Spleen (tissue), 13 donors: ENCODE results near the gene BEND5. TPM values are rescaled to one million over a fixed set of nuclear protein-coding genes. Genes with fewer than 3 reads are reported as not detected.

Experiments
- DNase-seq: peaks from one replicate; pipeline ENCODE4 v3.0.0-alpha.2; 2020
- H3K27ac ChIP-seq, 8 donors: fragments of 200-600 bp; sonication (generic) in 7 of 8; 1 replicate in 4 of 8; 2 replicates in 4 of 8; pipeline versions ENCODE4 v1.5.0 to v1.8.0; 2016 to 2021; ENCODE audit warnings: inconsistent platforms in 4 of 8, mild to moderate bottlenecking in 4 of 8, moderate library complexity in 1 of 8
- H3K27me3 ChIP-seq, 7 donors: fragments of 200-600 bp; sonication (generic) in 6 of 7; replicated peaks in 1 of 7; 1 replicate in 4 of 7; 2 replicates in 3 of 7; pipeline versions ENCODE4 v1.5.0 to v1.8.0; 2016 to 2021; ENCODE audit warnings: inconsistent platforms in 3 of 7, mild to moderate bottlenecking in 1 of 7
- H3K36me3 ChIP-seq, 6 donors: fragments of 200-600 bp; sonication (generic) in 5 of 6; 1 replicate in 4 of 6; 2 replicates in 2 of 6; pipeline versions ENCODE4 v1.5.0 to v1.8.0; 2016 to 2021; ENCODE audit warnings: inconsistent platforms in 2 of 6
- H3K4me1 ChIP-seq, 6 donors: fragments of 200-600 bp; sonication (generic) in 5 of 6; 1 replicate in 3 of 6; 2 replicates in 3 of 6; pipeline versions ENCODE4 v1.5.0 to v1.8.0; 2016 to 2021; ENCODE audit warnings: inconsistent platforms in 3 of 6
- H3K4me3 ChIP-seq, 8 donors: fragments of 200-600 bp; sonication (generic) in 7 of 8; 1 replicate in 4 of 8; 2 replicates in 4 of 8; pipeline versions ENCODE4 v1.5.0 to v1.8.0; 2016 to 2021; ENCODE audit warnings: inconsistent platforms in 4 of 8, mild to moderate bottlenecking in 4 of 8, moderate library complexity in 2 of 8
- H3K9me3 ChIP-seq, 8 donors: fragments of 200-600 bp; sonication (generic) in 7 of 8; 1 replicate in 4 of 8; 2 replicates in 4 of 8; pipeline versions ENCODE4 v1.5.0 to v1.8.0; 2016 to 2021; ENCODE audit warnings: inconsistent platforms in 4 of 8
- CTCF ChIP-seq, 11 experiments: fragments of 200-600 bp in 7 of 11; fragments of 450-650 bp in 4 of 11; sonication (generic) in 4 of 11; IDR thresholded peaks in 8 of 11; conservative IDR thresholded peaks in 3 of 11; 1 replicate in 7 of 11; 2 replicates in 4 of 11; pipeline versions ENCODE4 v1.4.0 to v1.8.0; 2016 to 2021; ENCODE audit warnings: antibody characterized with exemption in 11 of 11, inconsistent platforms in 4 of 11, mild to moderate bottlenecking in 1 of 11
- POLR2A ChIP-seq, 3 donors: fragments of 450-650 bp; IDR thresholded peaks; one replicate each; pipeline ENCODE4 v1.5.1; 2017; ENCODE audit warnings: antibody characterized with exemption in 3 of 3, mild to moderate bottlenecking in 1 of 3
- POLR2AphosphoS5 ChIP-seq, 3 donors: sonication (generic); formaldehyde crosslinking; IDR thresholded peaks; one replicate each; pipeline ENCODE4 v1.5.1; 2017; ENCODE audit warnings: antibody characterized with exemption in 3 of 3
- WGBS, 5 donors: extraction: QIAGEN DNeasy Blood & Tissue Kit in 3 of 5; methylation state at CpG; one replicate each; pipeline versions ENCODE4 v1.1.5 to v1.1.7; 2013 to 2018; 5-methylcytosine and 5-hydroxymethylcytosine counted together
- intact Hi-C: fragments of 100-400 bp; cut with DNase I; formaldehyde crosslinking; loops from one replicate; pipeline ENCODE4 v1.15.0; 2023; ENCODE audit warnings: low total_unique reads
- long read RNA-seq, 2 donors: transcript quantifications; one replicate each; lab custom pipeline, GENCODE V29; 2026
- polyA plus RNA-seq, 3 donors: library from polyadenylated mRNA; stranded (reverse); fragments of 200-250 nt; gene quantifications; one replicate each; pipeline ENCODE4 v1.2.1, GENCODE V29; 2013
- total RNA-seq, 7 donors: library from RNA; depleted of rRNA in 3 of 7; stranded (reverse); fragments of >200 nt in 3 of 7; fragmentation: NEBNext Ultra II Directional in 4 of 7; extraction: Animal tissue kit (Norgen Biotek cat#: 25700) in 4 of 7; gene quantifications; one replicate each; pipeline versions ENCODE4 v1.1.0 to v1.2.1, GENCODE V29; 2016 to 2021
- donor health status: healthy with polysubstance abuse.
- donor health status: DM: no; HTN: no; CAD: no; lungs with moderate emphysema.
- donor health status: DM: no; HTN: no; CAD: no.
- donor health status: Bipolar disorder and iron deficiency.
- donor health status: healthy.
- donor health status: DM: no; HTN: no; CAD: no.
- donor health status: DM: yes; HTN: yes; CAD: no.

BEND5 gene
- 10 to 100 TPM in 6 of 7 donors, 1 to 10 TPM in 1; 7.5 to 17.8 (median 13.9) TPM for total RNA-seq
- polyA plus RNA-seq: 10 to 100 TPM; 24.6 to 39.2 (median 37.9) TPM
- long read RNA-seq, donor 1, transcript BEND5-201 (6 exons, 1,716 nt): major isoform, 7 of 9 reads
- long read RNA-seq, donor 1, partial matches to known transcripts: 0 of 9 reads
- long read RNA-seq, donor 1, other reads (novel, unspliced or antisense): 0 of 9 reads
- long read RNA-seq, donor 2, transcript BEND5-201 (6 exons, 1,716 nt): major isoform, 6 of 6 reads
- long read RNA-seq, donor 2, partial matches to known transcripts: 0 of 6 reads
- long read RNA-seq, donor 2, other reads (novel, unspliced or antisense): 0 of 6 reads

GRCh38 chr1:48776393-48777218 lies at the start of gene BEND5:
Gene BEND5 (minus strand): TSS chr1:48776891. CDS start chr1:48776831, 60 bp downstream.
- peaks cover 10 to 72% (median 56%) of the 10 kb centered on the region in 6 donors for H3K4me1 ChIP-seq
- H3K27me3 ChIP-seq: peaks cover 0 to 7% (median 0%) of the 10 kb centered on the region in 7 donors
- no peak for TF ChIP-seq POLR2A (IDR thresholded peaks at IDR 0.05)
- peak; percentile 48 to 76 (median 76) for TF ChIP-seq POLR2AphosphoS5 (IDR thresholded peaks at IDR 0.05)
- peak; percentile 92 for DNase-seq
- 1 to 3% (median 2%) methylated on average over 19 to 73 of the region's 73 CpGs for WGBS, 5 donors
- H3K36me3 ChIP-seq: peaks cover 0 to 12% (median 0%) of the 10 kb centered on the region in 6 donors
- intact Hi-C loops: no loop called here
- peak within 1 kb of the TSS; percentile 48 to 89 (median 68) for H3K4me3 ChIP-seq
- no peaks in the 10 kb centered on the region for H3K9me3 ChIP-seq
- peak within 1 kb of the TSS; percentile 70 to 91 (median 88) for H3K27ac ChIP-seq

- H3K27ac ChIP-seq: no peak overlapping the region
- H3K9me3 ChIP-seq: no peaks in the 10 kb centered on the region
- H3K36me3 ChIP-seq: no peaks in the 10 kb centered on the region
- DNase-seq: no peak
- TF ChIP-seq POLR2A (IDR thresholded peaks at IDR 0.05): no peak
- TF ChIP-seq CTCF (IDR thresholded peaks at IDR 0.05 in 8 of 11, conservative IDR thresholded peaks at IDR 0.05 in 3 of 11): no peak
- no peak for TF ChIP-seq POLR2AphosphoS5 (IDR thresholded peaks at IDR 0.05)
- no peak overlapping the region for H3K4me3 ChIP-seq
- H3K4me1 ChIP-seq: no peaks in the 10 kb centered on the region
- intact Hi-C loops: no loop called here
- H3K27me3 ChIP-seq: no peaks in the 10 kb centered on the region
These were observed 46.5 kb upstream of the BEND5 start for GRCh38 chr1:48823168-48823567.

- intact Hi-C loops: no loop called here
- H3K27ac ChIP-seq: no peak overlapping the region
- 87 to 97% (median 92%) methylated on average over 3 of the region's 3 CpGs for WGBS, 5 donors
- H3K4me3 ChIP-seq: no peak overlapping the region
- H3K9me3 ChIP-seq: no peaks in the 10 kb centered on the region
- no peaks in the 10 kb centered on the region for H3K36me3 ChIP-seq
- TF ChIP-seq POLR2AphosphoS5 (IDR thresholded peaks at IDR 0.05) (no peak), CTCF (IDR thresholded peaks at IDR 0.05 in 8 of 11, conservative IDR thresholded peaks at IDR 0.05 in 3 of 11) (no peak), POLR2A (IDR thresholded peaks at IDR 0.05) (no peak)
- no peaks in the 10 kb centered on the region for H3K27me3 ChIP-seq
- DNase-seq: no peak
- peaks cover 0 to 9% (median 0%) of the 10 kb centered on the region in 6 donors for H3K4me1 ChIP-seq
These were observed 43.8 kb upstream of the BEND5 start for GRCh38 chr1:48820491-48820890.

GRCh38 chr1:48817505-48818114 lies 40.9 kb upstream of the BEND5 start:
- no peak overlapping the region for H3K4me3 ChIP-seq
- 69 to 77% (median 74%) methylated on average over 4 of the region's 4 CpGs for WGBS, 5 donors
- peaks cover 0 to 9% (median 0%) of the 10 kb centered on the region in 6 donors for H3K4me1 ChIP-seq
- DNase-seq: peak; percentile 84
- no peak overlapping the region for H3K27ac ChIP-seq
- TF ChIP-seq POLR2AphosphoS5 (IDR thresholded peaks at IDR 0.05) (peak in 1 of 3 donors; percentile 19), POLR2A (IDR thresholded peaks at IDR 0.05) (no peak), CTCF (IDR thresholded peaks at IDR 0.05 in 8 of 11, conservative IDR thresholded peaks at IDR 0.05 in 3 of 11) (peak in 10 of 11 experiments; percentile 43 to 82 (median 75))
- H3K27me3 ChIP-seq: no peaks in the 10 kb centered on the region
- H3K9me3 ChIP-seq: no peaks in the 10 kb centered on the region
- intact Hi-C loops: loop anchor here (5.0 kb wide), 1 partner anchor 70 kb away; no protein-coding TSS in a partner anchor
- no peaks in the 10 kb centered on the region for H3K36me3 ChIP-seq
